Adipocyte (in vitro differentiated cells): Measurements from ENCODE around the gene CACNA1D.

Source experiments
- DNase-seq: peaks from one replicate; pipeline ENCODE4 v3.0.0-alpha.2; 2015; ENCODE audit warnings: low read depth
- H3K27me3 ChIP-seq: replicated peaks from 2 replicates; pipeline ENCODE4 v1.7.0; 2013; ENCODE audit warnings: mild to moderate bottlenecking, low read length, moderate library complexity; ENCODE audit not compliant: control insufficient read depth, insufficient read depth
- H3K36me3 ChIP-seq: 2 replicates; pipeline ENCODE4 v1.7.0; 2013; ENCODE audit warnings: low read length, mild to moderate bottlenecking, moderate library complexity; ENCODE audit not compliant: control insufficient read depth, insufficient read depth, severe bottlenecking
- H3K4me1 ChIP-seq: 2 replicates; pipeline ENCODE4 v1.7.0; 2013; ENCODE audit warnings: mild to moderate bottlenecking, low read length, moderate library complexity; ENCODE audit not compliant: control insufficient read depth, insufficient read depth
- H3K4me3 ChIP-seq: 2 replicates; pipeline ENCODE4 v1.7.0; 2013; ENCODE audit warnings: mild to moderate bottlenecking, low read length, moderate library complexity
- H3K9ac ChIP-seq: 2 replicates; pipeline ENCODE4 v1.7.0; 2013; ENCODE audit warnings: mild to moderate bottlenecking, low read length, moderate library complexity
- H3K9me3 ChIP-seq: 2 replicates; pipeline ENCODE4 v1.7.0; 2013; ENCODE audit warnings: mild to moderate bottlenecking, low read length, moderate library complexity; ENCODE audit not compliant: control insufficient read depth

CACNA1D gene

DNA sequence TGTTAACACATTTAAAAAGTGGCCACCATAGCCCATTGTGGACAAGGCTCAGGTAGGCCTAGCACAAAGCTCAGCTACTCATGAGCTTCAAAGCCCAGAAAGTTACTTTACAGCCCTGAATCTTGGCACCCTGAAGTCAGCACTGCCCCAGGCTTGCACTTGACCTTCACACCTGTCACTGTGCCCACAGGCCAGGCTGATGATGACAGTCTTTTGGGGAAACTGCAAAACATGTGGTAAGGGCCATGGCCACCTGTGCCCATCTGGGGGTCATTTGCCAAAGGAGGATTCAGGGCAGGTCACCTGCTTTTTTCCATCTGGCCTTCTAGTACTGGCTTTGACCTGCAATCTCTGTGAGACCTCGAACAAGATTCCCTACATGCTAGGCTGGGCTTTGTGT lies 340.8 kb downstream of the CACNA1D start:
- Histone ChIP-seq H3K9me3 (no peaks in the 10 kb centered on the region), H3K4me1 (no peaks in the 10 kb centered on the region), H3K4me3 (no peak overlapping the region), H3K27me3 (no peaks in the 10 kb centered on the region), H3K9ac (no peak overlapping the region), H3K36me3 (no peaks in the 10 kb centered on the region)
- no peak for DNase-seq

GRCh38 chr3:53836084-53836872 lies 341.9 kb downstream of the CACNA1D start:
- Histone ChIP-seq H3K9me3 (no peaks in the 10 kb centered on the region), H3K27me3 (no peaks in the 10 kb centered on the region), H3K9ac (no peak overlapping the region), H3K4me1 (no peaks in the 10 kb centered on the region), H3K4me3 (no peak overlapping the region), H3K36me3 (no peaks in the 10 kb centered on the region)
- DNase-seq, result no peak

DNA sequence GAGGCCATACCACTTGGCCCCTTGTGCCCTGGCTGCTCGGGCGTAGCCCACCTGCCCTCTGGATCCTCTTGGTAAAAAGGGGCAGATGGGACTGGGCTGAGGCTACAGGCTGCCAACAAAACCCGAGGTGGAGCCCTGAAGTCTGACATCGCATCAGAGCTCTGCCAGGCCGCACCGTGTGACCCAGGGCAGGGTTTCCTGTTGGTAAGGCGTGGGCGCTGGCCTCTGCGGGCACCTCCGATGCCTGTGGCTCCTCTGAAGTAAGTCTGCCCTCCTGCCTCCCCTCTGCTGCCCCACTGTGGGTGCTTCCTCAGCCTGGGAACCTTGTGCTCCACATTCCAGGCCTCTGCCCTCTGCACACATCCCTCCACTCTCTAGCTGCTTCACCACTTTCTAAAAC lies 342.9 kb downstream of the CACNA1D start:
- Histone ChIP-seq H3K9ac (no peak overlapping the region), H3K27me3 (no peaks in the 10 kb centered on the region), H3K9me3 (no peaks in the 10 kb centered on the region), H3K4me3 (no peak overlapping the region), H3K36me3 (no peaks in the 10 kb centered on the region), H3K4me1 (no peaks in the 10 kb centered on the region)
- no peak for DNase-seq

DNA sequence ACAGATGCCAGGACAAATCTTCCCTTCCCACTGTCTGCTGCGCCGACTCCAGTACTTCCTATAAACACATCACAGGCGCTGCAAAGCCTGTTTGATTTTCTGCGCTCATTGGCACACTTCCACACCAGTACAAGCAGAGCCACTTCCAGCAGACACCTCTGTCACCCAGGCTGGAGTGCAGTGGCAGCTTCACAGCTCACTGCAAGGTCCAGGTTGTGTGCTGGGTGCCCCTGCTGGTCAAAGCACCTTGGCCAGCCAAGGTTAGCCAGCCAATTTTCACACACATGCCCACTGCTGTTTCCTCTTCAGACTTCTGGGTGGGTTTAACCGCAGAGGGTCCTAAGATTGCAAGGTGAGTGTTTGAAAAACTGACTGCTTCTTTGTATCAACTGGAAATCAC lies 346.9 kb downstream of the CACNA1D start:
- H3K9ac ChIP-seq, result no peak overlapping the region
- no peaks in the 10 kb centered on the region for H3K36me3 ChIP-seq
- no peak for DNase-seq
- no peaks in the 10 kb centered on the region for H3K9me3 ChIP-seq
- peaks cover 5% of the 10 kb centered on the region for H3K4me1 ChIP-seq
- H3K27me3 ChIP-seq, result no peaks in the 10 kb centered on the region
- no peak overlapping the region for H3K4me3 ChIP-seq

DNA sequence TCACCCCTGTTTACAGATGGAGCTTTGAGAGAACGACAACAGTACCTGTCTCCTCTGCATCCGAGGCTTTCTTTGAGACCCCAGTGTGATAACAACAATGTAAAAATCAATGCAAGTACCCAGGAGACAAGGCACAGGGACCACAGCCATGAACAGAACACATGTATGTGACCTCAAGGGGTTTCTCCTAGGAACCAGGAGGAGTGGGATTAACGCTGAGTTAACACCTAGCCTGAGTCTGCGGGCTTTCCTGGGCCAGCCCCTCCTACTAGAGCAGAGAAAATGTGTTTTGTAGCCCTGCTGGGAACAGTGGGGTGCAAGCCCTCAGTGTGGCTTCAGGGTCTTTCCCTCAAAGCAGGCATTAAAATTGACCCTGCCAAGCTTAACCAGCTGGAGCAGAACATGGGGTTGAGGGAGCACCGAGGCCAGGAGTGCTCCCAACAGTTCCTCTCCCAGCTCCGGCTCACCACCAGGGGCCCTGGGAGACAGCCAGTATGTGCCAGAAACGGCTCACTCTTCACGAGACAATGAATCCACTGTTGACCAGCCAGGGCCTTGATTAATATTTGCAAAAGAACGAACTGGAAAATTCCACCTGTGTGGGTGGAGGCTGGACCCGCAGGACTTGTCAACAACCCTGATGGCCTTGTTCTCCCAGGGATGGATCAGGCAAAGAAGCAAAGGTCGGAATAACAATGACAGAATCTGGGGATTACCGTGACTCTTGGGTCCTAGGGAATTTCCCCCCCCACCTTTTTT lies 348.2 kb downstream of the CACNA1D start:
- Histone ChIP-seq H3K9ac (no peak overlapping the region), H3K36me3 (no peaks in the 10 kb centered on the region), H3K27me3 (peaks cover 8% of the 10 kb centered on the region), H3K4me3 (no peak overlapping the region), H3K4me1 (peaks cover 5% of the 10 kb centered on the region), H3K9me3 (no peaks in the 10 kb centered on the region)
- no peak for DNase-seq

DNA sequence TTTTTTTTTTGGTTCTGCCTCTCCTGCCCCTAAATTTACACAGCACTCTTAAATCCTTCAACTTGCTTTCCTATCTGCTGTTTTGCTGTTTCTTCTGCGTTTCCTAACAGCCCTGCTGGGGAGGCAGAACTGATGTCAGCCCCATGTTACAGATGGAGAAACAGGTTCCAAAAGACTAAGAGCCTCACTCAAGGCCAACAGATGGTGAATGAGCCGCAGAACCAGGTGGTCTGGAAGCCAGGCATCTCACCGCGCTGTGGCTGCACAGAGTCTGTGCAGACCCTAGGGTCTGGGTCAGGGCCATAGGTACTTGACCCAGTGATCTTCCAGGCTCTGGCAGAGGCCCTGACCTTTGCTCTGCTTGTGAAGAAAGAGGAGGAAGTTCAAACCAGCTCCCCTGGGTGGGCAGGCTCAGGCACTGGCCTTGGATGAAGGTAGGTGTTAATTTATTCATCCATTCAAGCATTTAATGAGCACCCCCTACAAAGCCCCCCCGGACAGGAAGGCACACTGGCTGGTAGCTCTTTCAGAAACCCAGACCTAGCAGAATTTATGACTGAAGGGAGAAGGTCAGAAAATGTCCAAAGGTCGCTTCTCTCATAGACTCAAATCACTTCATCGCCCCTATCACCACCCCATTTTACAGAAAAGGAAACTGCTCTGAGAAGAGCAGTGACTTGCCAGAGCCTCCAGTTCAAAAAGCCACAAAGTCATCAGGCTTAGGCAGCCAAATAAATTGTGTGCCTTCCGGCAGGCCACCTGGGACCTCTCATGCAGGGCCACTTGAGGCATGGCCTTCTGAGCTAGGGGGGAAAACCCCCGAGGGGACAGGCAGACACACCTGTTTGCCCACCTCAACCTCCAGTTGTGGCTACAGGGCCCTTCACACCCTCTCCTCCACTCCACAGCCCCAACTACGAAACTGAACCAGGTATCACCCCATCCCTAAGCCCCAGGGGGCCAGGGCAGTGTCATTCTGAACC lies 349.1 kb downstream of the CACNA1D start:
- Histone ChIP-seq H3K4me3 (no peak overlapping the region), H3K9me3 (no peaks in the 10 kb centered on the region), H3K27me3 (peaks cover 8% of the 10 kb centered on the region), H3K36me3 (no peaks in the 10 kb centered on the region), H3K9ac (no peak overlapping the region), H3K4me1 (peaks cover 5% of the 10 kb centered on the region)
- no peak for DNase-seq

DNA sequence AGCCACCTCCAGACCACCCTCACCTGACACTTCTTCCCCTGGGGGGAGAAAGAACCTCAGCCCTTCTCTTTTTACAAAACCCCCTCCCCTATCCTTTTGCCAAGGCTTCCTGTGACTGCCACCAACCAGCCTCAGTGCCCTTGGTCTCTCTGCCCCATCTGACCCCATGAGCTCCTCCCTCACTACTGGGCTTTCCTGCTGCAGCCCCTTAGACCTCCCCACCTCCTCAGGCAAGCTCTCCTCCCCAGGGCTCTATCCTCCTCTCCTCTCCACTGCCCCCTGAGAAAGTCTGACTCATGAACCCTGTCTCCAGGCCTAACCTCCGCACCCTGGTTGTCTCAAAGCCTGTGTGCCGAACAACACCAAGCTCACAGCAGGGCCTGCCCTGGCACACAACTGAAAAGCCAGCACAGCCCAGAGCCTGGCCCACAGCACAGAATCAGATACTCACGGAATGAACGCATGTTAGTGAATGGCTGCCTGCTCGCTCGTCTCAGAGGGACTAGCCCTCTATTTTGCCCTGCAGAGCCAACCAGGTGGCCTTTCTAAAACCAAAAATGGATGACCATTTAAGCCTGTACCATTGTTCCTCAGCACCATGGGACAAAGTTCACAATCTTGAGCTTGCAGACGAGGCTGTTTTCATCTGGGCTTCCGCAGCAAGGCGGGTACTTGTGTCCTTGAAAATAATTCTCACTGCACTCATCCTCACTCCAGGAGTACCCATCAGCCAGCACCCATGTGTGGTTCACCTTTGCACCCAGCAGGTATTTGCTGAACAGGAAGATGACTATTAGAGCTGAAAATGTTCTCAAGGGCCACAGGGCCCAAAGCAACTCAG lies 350.1 kb downstream of the CACNA1D start:
- H3K36me3 ChIP-seq, result no peaks in the 10 kb centered on the region
- peaks cover 5% of the 10 kb centered on the region for H3K4me1 ChIP-seq
- no peak overlapping the region for H3K4me3 ChIP-seq
- H3K27me3 ChIP-seq, result peaks cover 8% of the 10 kb centered on the region
- no peaks in the 10 kb centered on the region for H3K9me3 ChIP-seq
- no peak for DNase-seq
- no peak overlapping the region for H3K9ac ChIP-seq

- Histone ChIP-seq H3K9ac (peak overlapping the region; percentile 69), H3K4me3 (peak overlapping the region; percentile 82), H3K36me3 (no peaks in the 10 kb centered on the region), H3K27me3 (peaks cover 8% of the 10 kb centered on the region), H3K4me1 (peaks cover 5% of the 10 kb centered on the region), H3K9me3 (no peaks in the 10 kb centered on the region)
- DNase-seq, result peak; percentile 82
Measured at GRCh38 chr3:53845103-53845880, 350.9 kb downstream of the CACNA1D start.

GRCh38 chr3:53845881-53846133 lies 351.4 kb downstream of the CACNA1D start:
- H3K9me3 ChIP-seq, result no peaks in the 10 kb centered on the region
- H3K4me3 ChIP-seq, result peak overlapping the region; percentile 82
- H3K9ac ChIP-seq, result peak overlapping the region; percentile 69
- H3K36me3 ChIP-seq, result no peaks in the 10 kb centered on the region
- H3K27me3 ChIP-seq, result peaks cover 8% of the 10 kb centered on the region
- peaks cover 5% of the 10 kb centered on the region for H3K4me1 ChIP-seq
- no peak for DNase-seq
